Measurements from ENCODE around the gene UBN2.
"Not testable (repeated sequence)": the region's sequence is repeated elsewhere in the genome, so short reads cannot be mapped to it uniquely, and the experiment has no call there.

UBN2 gene

DNA sequence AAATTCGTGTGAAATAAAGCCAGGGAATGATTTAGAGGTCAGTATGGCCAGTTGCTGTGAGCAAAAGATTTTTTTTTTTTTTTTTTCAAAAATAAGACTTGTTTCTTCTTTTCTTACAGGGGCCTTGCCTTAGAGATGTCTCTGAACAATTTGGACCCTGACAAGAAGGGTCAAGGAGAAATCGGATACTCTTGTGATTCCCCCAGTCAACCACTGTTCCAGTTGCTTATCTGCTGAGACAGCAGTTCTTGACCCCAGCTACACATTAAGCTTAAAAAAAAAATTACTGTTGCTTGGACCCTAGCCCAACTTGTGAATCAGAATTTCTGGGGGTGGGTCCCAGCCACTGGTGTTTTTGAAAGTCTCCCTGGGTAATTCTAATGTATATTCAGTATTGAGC lies 98.1 kb downstream of the UBN2 start:
- H4K91ac ChIP-seq (ENCODE audit: low read depth, low read length, poor library complexity), result no peak overlapping the region
- no peak overlapping the region for H4K8ac ChIP-seq (ENCODE audit: low read depth, low read length)
- no peak overlapping the region for H2BK5ac ChIP-seq (ENCODE audit: low read length)
- no peaks in the 10 kb centered on the region for H3K9me3 ChIP-seq (replicated peaks in 1 of 2; ENCODE audit: control insufficient read depth in 2 of 2, insufficient read depth in 1 of 2, low read depth in 1 of 2, low read length in 2 of 2)
- no peak overlapping the region for H3K18ac ChIP-seq (ENCODE audit: low read length)
- H2AK5ac ChIP-seq (ENCODE audit: low read depth, low read length), result no peak overlapping the region
- H3K4me3 ChIP-seq (ENCODE audit: low read length in 2 of 2), result no peak overlapping the region
- no peak overlapping the region for H2BK15ac ChIP-seq (ENCODE audit: low read length)
- H3K27me3 ChIP-seq (ENCODE audit: control insufficient read depth in 3 of 3, insufficient read depth in 3 of 3, low read depth in 1 of 3, low read length in 3 of 3), result no peaks in the 10 kb centered on the region
- H3K9ac ChIP-seq (ENCODE audit: low read depth, low read length, poor library complexity), result no peak overlapping the region
- no peaks in the 10 kb centered on the region for H3K4me1 ChIP-seq (ENCODE audit: control insufficient read depth in 2 of 2, insufficient read depth in 1 of 2, low read depth in 1 of 2, low read length in 2 of 2)
- H3K79me1 ChIP-seq (ENCODE audit: low read depth, low read length), result no peaks in the 10 kb centered on the region
- H3K27ac ChIP-seq (replicated peaks; ENCODE audit: low read length), result no peak overlapping the region
- DNase-seq (ENCODE audit: low spot score), result no peak
- no peak overlapping the region for H3K23ac ChIP-seq (ENCODE audit: low read depth, low read length, poor library complexity)
- no peak overlapping the region for H2BK120ac ChIP-seq (ENCODE audit: low read depth, low read length)
- H3K4ac ChIP-seq (ENCODE audit: low read length), result no peak overlapping the region
- WGBS, 2 donors (ENCODE audit: extremely low coverage in 2 of 2, insufficient read length in 2 of 2, insufficient replicate concordance in 1 of 2), result no CpG with 5 or more reads among the region's 2 CpGs
- H2AFZ ChIP-seq (ENCODE audit: low read length), result no peak overlapping the region
- H3K4me2 ChIP-seq (ENCODE audit: insufficient read depth, low read length, poor library complexity, severe bottlenecking), result no peak overlapping the region
- H2BK12ac ChIP-seq (ENCODE audit: low read length), result no peak overlapping the region
- H3K14ac ChIP-seq (ENCODE audit: low read length), result no peak overlapping the region
- no peaks in the 10 kb centered on the region for H3K36me3 ChIP-seq (replicated peaks in 1 of 2; ENCODE audit: control insufficient read depth in 2 of 2, insufficient read depth in 2 of 2, low read length in 2 of 2)

GRCh38 chr7:139330333-139331030 lies 99.4 kb downstream of the UBN2 start:
- H2AFZ ChIP-seq (ENCODE audit: low read length), result no peak overlapping the region
- H3K4me1 ChIP-seq (ENCODE audit: control insufficient read depth in 2 of 2, insufficient read depth in 1 of 2, low read depth in 1 of 2, low read length in 2 of 2), result no peaks in the 10 kb centered on the region
- H2BK15ac ChIP-seq (ENCODE audit: low read length), result no peak overlapping the region
- no peak overlapping the region for H3K14ac ChIP-seq (ENCODE audit: low read length)
- H3K4me2 ChIP-seq (ENCODE audit: insufficient read depth, low read length, poor library complexity, severe bottlenecking), result no peak overlapping the region
- H3K23ac ChIP-seq (ENCODE audit: low read depth, low read length, poor library complexity), result no peak overlapping the region
- H4K8ac ChIP-seq (ENCODE audit: low read depth, low read length), result no peak overlapping the region
- no peak overlapping the region for H3K27ac ChIP-seq (replicated peaks; ENCODE audit: low read length)
- no peak overlapping the region for H3K4ac ChIP-seq (ENCODE audit: low read length)
- no peak overlapping the region for H2BK12ac ChIP-seq (ENCODE audit: low read length)
- H4K91ac ChIP-seq (ENCODE audit: low read depth, low read length, poor library complexity), result no peak overlapping the region
- H2AK5ac ChIP-seq (ENCODE audit: low read depth, low read length), result no peak overlapping the region
- no peaks in the 10 kb centered on the region for H3K79me1 ChIP-seq (ENCODE audit: low read depth, low read length)
- H2BK120ac ChIP-seq (ENCODE audit: low read depth, low read length), result no peak overlapping the region
- H3K36me3 ChIP-seq (replicated peaks in 1 of 2; ENCODE audit: control insufficient read depth in 2 of 2, insufficient read depth in 2 of 2, low read length in 2 of 2), result no peaks in the 10 kb centered on the region
- H3K9ac ChIP-seq (ENCODE audit: low read depth, low read length, poor library complexity), result no peak overlapping the region
- no CpG with 5 or more reads among the region's 3 CpGs for WGBS, 2 donors (ENCODE audit: extremely low coverage in 2 of 2, insufficient read length in 2 of 2, insufficient replicate concordance in 1 of 2)
- H3K9me3 ChIP-seq (replicated peaks in 1 of 2; ENCODE audit: control insufficient read depth in 2 of 2, insufficient read depth in 1 of 2, low read depth in 1 of 2, low read length in 2 of 2), result no peaks in the 10 kb centered on the region
- no peak overlapping the region for H3K18ac ChIP-seq (ENCODE audit: low read length)
- H3K4me3 ChIP-seq (ENCODE audit: low read length in 2 of 2), result no peak overlapping the region
- no peaks in the 10 kb centered on the region for H3K27me3 ChIP-seq (ENCODE audit: control insufficient read depth in 3 of 3, insufficient read depth in 3 of 3, low read depth in 1 of 3, low read length in 3 of 3)
- H2BK5ac ChIP-seq (ENCODE audit: low read length), result no peak overlapping the region
- no peak for DNase-seq (ENCODE audit: low spot score)

- no peak overlapping the region for H3K4me2 ChIP-seq (ENCODE audit: insufficient read depth, low read length, poor library complexity, severe bottlenecking)
- DNase-seq (ENCODE audit: low spot score), result no peak
- H3K27ac ChIP-seq (replicated peaks; ENCODE audit: low read length), result no peak overlapping the region
- no peak overlapping the region for H2BK12ac ChIP-seq (ENCODE audit: low read length)
- no peak overlapping the region for H3K23ac ChIP-seq (ENCODE audit: low read depth, low read length, poor library complexity)
- no peak overlapping the region for H4K91ac ChIP-seq (ENCODE audit: low read depth, low read length, poor library complexity)
- H3K4ac ChIP-seq (ENCODE audit: low read length), result no peak overlapping the region
- H3K27me3 ChIP-seq (ENCODE audit: control insufficient read depth in 3 of 3, insufficient read depth in 3 of 3, low read depth in 1 of 3, low read length in 3 of 3), result no peaks in the 10 kb centered on the region
- no peak overlapping the region for H3K9ac ChIP-seq (ENCODE audit: low read depth, low read length, poor library complexity)
- H3K4me3 ChIP-seq (ENCODE audit: low read length in 2 of 2), result no peak overlapping the region
- no peak overlapping the region for H2BK120ac ChIP-seq (ENCODE audit: low read depth, low read length)
- H3K14ac ChIP-seq (ENCODE audit: low read length), result no peak overlapping the region
- H2AK5ac ChIP-seq (ENCODE audit: low read depth, low read length), result no peak overlapping the region
- H3K36me3 ChIP-seq (replicated peaks in 1 of 2; ENCODE audit: control insufficient read depth in 2 of 2, insufficient read depth in 2 of 2, low read length in 2 of 2), result no peaks in the 10 kb centered on the region
- no peaks in the 10 kb centered on the region for H3K9me3 ChIP-seq (replicated peaks in 1 of 2; ENCODE audit: control insufficient read depth in 2 of 2, insufficient read depth in 1 of 2, low read depth in 1 of 2, low read length in 2 of 2)
- H2AFZ ChIP-seq (ENCODE audit: low read length), result no peak overlapping the region
- no peak overlapping the region for H4K8ac ChIP-seq (ENCODE audit: low read depth, low read length)
- H3K18ac ChIP-seq (ENCODE audit: low read length), result no peak overlapping the region
- no peaks in the 10 kb centered on the region for H3K4me1 ChIP-seq (ENCODE audit: control insufficient read depth in 2 of 2, insufficient read depth in 1 of 2, low read depth in 1 of 2, low read length in 2 of 2)
- no peak overlapping the region for H2BK15ac ChIP-seq (ENCODE audit: low read length)
- WGBS, 2 donors (ENCODE audit: extremely low coverage in 2 of 2, insufficient read length in 2 of 2, insufficient replicate concordance in 1 of 2), result no CpG with 5 or more reads among the region's 5 CpGs
- no peak overlapping the region for H2BK5ac ChIP-seq (ENCODE audit: low read length)
- no peaks in the 10 kb centered on the region for H3K79me1 ChIP-seq (ENCODE audit: low read depth, low read length)
Measured at GRCh38 chr7:139332697-139333359, 101.8 kb downstream of the UBN2 start.

- H3K9me3 ChIP-seq (replicated peaks in 1 of 2; ENCODE audit: control insufficient read depth in 2 of 2, insufficient read depth in 1 of 2, low read depth in 1 of 2, low read length in 2 of 2); H3K27ac ChIP-seq (replicated peaks; ENCODE audit: low read length); H3K27me3 ChIP-seq (ENCODE audit: control insufficient read depth in 3 of 3, insufficient read depth in 3 of 3, low read depth in 1 of 3, low read length in 3 of 3); H3K4me3 ChIP-seq (ENCODE audit: low read length in 2 of 2); H2AK5ac ChIP-seq (ENCODE audit: low read depth, low read length); H2BK5ac ChIP-seq (ENCODE audit: low read length); H2BK12ac ChIP-seq (ENCODE audit: low read length); H3K4ac ChIP-seq (ENCODE audit: low read length); H3K14ac ChIP-seq (ENCODE audit: low read length); H3K36me3 ChIP-seq (replicated peaks in 1 of 2; ENCODE audit: control insufficient read depth in 2 of 2, insufficient read depth in 2 of 2, low read length in 2 of 2); H2BK15ac ChIP-seq (ENCODE audit: low read length); H3K79me1 ChIP-seq (ENCODE audit: low read depth, low read length); DNase-seq (ENCODE audit: low spot score); H3K23ac ChIP-seq (ENCODE audit: low read depth, low read length, poor library complexity); H3K4me2 ChIP-seq (ENCODE audit: insufficient read depth, low read length, poor library complexity, severe bottlenecking); H4K91ac ChIP-seq (ENCODE audit: low read depth, low read length, poor library complexity); H2BK120ac ChIP-seq (ENCODE audit: low read depth, low read length); H2AFZ ChIP-seq (ENCODE audit: low read length); H3K9ac ChIP-seq (ENCODE audit: low read depth, low read length, poor library complexity); H4K8ac ChIP-seq (ENCODE audit: low read depth, low read length); H3K4me1 ChIP-seq (ENCODE audit: control insufficient read depth in 2 of 2, insufficient read depth in 1 of 2, low read depth in 1 of 2, low read length in 2 of 2); H3K18ac ChIP-seq (ENCODE audit: low read length): not testable (repeated sequence)
- no CpG with 5 or more reads among the region's 13 CpGs for WGBS, 2 donors (ENCODE audit: extremely low coverage in 2 of 2, insufficient read length in 2 of 2, insufficient replicate concordance in 1 of 2)
Measured at GRCh38 chr7:139333443-139333842, 102.4 kb downstream of the UBN2 start.
